Embryonic facial prominence (tissue), 1 donor: Measurements from ENCODE around the gene ACTL10.

ENCODE experiments used
- DNase-seq: peaks from one replicate; pipeline ENCODE4 v3.0.0-alpha.2; 2016; ENCODE audit errors: extremely low spot score

The ACTL10 gene

DNA sequence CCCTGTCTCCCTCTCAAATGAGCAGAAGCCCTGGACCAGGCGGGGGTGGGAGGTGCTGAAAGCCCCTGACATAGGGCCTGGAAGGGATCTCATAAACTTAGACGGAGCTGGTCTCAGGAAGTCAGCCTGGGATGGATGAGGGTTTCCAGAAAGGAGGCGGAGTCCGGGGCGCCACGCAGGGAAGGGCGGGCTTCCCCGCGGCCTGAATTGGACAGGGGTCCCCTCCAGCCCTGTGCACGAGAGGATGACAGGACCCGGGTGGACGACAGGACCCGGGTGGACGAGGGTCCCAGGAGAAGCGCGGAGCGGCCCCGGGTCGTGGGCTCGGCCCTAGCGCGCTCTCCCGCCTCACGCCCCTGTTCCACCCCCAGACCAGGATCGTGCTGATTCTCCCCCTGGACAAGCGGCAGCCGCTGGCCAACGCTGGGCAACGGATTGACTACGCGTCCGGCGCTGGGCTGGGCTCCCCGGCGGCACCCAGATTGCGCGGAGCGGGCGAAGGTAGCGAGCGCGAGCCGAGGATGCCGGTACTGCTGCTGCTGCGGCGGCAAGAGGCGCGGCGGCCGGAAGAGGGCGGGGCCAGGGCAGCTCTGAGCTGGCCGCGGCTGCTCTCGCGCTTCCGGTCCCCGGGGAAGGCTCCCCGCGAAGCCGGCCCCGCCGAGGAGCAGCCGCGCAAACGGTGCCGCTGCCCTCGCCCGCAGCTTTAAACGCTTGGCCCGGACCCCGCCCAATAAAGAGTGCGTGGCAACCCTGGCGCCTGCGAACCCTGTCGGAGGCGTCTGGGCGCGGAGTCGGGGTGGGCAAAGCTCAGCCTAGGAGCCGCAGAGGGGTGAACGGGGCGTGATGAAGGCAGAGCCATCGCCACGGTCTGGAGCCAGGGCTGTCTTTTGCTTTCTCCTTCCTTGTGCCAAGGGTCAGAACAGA is 3.3 kb upstream of the ACTL10 start:
- no peak for DNase-seq

DNA sequence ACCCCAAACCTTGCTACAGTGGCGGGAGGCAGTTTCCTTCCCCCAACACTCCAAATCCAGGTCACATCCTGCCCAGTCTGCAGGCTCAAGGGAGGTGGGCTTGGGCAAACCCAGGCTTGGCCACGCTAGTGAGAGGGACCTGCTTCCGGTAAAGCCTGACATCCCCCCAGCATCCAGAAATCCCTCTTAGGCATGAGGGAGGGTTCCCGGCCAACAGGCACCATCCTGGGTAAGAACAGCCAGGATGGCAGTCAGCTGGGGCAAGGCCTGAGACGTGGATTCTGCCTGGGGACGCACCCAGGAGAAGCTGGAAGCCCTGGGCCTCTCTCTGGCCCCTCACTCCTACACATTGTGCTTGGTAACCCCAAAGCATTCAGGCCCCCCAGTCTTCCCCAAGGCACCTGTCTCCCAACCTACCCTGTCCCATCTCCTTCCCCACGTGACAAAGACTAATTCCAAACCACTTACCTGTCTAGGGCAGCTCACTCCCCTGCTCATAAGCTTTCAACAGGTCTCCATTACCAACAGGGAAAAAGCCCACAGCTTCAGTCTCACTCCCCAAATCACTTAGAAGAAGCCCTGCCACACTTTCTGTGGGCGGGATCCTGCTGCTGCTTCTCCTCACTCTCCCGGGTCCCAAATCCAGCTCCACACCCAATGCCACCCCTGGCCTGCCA is 2.5 kb upstream of the ACTL10 start:
- no peak for DNase-seq

DNA sequence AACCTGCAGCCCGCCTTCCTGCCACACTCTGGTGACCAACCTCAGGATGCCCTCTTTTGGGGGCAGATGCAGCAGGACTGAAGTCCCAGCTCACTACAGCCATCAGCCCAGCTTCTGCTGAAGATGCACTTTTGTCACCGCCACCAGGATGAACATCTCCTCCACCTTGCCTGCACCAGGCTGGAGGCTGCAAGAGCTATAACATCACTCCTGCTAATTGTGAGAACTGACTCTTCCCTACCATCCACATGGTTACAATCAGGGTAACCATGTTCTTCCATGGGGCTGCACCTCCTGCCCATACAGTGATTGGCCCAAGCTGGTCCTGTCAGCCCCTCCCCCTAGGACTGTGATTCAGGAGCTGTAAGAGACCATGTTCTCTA is 2.0 kb upstream of the ACTL10 start:
- DNase-seq = no peak

DNA sequence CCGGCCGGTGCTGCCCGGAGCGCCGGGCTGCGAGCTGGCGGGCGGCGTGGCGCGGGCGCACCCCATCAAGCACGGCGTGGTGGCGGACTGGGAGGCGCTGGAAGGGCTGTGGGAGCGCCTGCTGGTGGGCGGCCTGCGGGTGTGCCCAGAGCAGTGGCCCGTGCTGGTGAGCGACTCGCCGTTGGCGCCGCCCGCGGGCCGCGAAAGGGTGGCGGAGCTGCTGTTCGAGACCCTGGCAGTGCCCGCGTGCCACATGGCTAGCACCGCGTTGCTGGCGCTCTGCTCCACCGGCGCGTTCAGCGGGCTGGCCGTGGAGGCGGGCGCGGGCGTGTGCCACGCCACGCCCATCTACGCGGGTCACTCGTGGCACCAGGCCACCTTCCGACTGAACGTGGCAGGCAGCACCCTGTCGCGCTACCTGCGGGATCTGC is 517 bp downstream of the ACTL10 start:
- no peak for DNase-seq

DNA sequence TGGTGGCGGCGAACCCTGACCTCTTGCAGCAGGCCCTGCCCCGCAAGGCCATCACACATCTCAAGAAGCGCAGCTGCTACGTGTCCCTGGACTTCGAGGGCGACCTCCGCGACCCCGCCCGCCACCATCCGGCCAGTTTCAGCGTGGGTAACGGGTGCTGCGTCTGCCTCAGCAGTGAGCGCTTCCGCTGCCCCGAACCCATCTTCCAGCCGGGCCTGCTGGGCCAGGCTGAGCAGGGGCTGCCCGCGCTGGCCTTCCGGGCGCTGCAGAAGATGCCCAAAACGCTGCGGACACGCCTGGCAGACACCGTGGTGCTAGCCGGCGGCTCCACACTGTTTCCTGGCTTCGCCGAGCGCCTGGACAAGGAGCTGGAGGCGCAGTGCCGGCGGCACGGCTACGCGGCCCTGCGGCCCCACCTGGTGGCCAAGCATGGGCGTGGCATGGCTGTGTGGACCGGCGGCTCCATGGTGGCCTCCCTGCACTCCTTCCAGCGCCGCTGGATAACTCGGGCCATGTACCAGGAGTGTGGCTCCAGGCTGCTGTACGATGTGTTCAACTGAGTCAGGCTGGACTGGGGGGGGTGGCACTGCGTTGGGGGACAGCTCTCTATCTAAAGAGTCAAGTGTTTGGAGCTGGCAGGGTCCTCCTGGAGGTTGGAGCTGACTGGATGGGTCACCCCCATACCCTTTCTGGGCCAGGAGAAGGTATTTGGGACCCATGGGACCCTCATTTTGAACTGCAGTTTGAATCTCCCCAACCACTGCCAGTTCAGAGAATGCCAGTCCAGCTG is 1.1 kb downstream of the ACTL10 start:
- no peak for DNase-seq

DNA sequence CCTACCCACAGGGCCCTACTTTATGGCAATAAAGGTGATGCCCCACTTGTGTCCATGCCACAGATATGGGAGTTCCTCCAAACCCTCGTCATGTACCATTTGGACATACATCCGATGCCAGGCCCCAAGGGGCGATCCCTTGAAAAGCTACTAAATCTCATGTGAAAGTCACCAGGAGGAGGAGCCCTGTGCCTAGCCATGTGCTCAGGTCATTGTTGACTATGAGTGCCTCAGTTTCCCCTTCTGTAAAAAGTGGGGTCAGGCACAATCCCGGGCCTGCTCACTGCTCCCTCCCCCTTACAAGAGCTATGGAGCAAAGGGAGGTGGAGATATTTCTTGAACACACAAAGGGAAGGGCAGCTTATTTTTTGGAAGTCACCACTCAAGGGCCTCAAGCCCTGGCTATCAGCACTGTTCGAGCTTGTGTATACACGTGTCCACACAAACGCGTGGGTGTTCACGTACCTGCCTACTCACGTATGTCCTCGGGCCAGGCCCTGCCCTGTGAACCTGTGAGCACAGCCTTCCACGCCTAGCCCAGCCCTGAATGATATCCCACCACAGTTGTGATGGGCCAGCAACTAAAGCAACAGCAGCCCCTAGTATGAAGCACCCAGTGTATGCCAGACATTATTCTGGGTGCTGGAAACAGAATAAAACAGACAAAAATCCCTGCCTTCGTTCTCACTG is 1.9 kb downstream of the ACTL10 start:
- no peak for DNase-seq

DNA sequence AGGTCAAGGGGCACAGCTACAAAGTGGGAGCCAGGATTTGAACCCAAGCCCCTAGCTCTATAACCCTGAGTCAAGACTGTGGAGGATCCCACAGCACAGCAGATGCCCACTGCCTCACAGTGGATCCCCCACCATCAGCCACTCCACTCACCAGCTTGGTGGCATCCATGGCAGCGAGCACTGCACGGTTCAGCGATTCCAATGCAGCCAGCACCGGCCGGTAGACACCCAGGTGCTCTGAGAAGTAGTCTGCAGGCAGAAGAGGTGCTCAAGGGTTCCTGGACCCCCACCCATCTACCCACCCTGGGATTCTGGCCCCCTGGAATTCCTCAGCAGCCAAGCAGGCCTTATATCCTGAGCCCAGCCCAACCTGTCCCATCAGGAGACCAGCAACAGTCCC is 2.5 kb downstream of the ACTL10 start:
- DNase-seq = no peak

DNA sequence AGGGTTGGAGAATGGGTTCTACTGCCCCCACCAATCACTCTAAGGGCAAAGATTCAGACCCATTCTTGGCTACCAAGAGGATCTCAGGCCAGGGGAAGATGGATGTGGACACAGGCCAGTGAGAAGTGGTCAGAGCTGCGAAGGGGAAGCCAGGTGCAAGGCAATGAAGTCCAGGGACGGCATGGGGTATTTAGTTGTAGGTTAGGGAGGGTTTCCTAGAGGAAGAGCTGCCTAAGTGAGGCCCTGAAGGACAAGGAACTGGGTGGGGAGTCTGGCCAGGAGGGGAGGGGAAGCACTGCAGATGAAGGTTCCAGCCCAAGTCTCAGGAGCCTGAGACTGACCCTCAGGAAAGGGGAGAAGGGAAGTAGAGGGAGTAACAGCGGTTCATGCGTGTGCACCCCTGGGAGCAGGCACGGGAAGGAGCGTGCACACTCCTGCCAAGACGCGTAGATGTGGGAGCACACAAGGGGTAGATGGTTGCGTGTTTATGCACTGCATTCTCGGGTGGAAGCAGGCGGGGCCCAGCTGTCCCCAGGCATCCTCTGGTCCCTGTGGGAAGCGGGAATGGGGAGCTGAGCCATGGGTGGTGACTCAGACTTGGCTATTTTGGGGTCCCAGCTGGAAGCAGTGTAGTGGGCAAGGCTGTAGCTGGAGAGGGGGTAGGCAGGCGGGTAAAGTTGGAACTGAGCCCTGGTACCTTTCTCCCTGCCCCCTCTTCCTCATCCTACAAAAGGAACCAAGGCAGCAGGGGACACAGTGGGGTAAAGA is 3.3 kb downstream of the ACTL10 start:
- DNase-seq = no peak

DNA sequence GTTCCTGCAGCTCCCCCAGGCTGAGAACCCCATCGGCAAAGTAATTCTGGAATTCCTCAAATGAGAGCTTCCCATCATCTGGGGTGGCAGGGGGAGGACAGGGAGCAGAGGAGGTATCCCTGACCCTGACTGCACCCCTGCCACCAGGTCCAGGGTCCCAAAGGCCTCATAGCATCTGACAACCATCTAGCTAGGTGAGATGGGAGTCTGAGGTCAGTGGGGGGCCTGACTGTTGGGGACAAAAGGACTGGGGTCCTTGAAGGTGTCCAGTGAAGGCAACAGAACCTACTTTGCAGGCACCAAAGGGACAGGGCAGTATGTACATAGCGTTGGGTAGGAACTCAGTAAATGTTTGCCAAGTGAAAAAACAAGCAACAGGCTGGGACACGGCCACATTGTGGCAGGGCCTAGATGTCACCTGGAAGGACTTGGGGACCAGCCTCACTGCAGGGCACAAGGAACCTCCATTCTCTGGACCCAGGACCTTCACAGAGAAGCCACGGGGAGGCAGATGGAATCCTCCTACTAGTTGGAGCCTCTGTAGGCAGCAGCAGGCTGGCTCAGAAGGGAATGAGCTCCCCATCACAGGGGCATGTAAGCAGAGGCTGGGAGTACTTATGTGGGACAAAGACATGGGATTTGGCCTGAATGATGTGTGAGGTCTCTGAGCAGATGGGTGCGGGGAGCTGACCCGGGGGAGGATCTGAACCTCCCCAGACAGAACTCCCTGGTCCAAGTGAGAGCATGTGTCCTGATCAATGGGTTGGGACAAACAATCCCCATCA is 4.2 kb downstream of the ACTL10 start:
- DNase-seq = no peak

DNA sequence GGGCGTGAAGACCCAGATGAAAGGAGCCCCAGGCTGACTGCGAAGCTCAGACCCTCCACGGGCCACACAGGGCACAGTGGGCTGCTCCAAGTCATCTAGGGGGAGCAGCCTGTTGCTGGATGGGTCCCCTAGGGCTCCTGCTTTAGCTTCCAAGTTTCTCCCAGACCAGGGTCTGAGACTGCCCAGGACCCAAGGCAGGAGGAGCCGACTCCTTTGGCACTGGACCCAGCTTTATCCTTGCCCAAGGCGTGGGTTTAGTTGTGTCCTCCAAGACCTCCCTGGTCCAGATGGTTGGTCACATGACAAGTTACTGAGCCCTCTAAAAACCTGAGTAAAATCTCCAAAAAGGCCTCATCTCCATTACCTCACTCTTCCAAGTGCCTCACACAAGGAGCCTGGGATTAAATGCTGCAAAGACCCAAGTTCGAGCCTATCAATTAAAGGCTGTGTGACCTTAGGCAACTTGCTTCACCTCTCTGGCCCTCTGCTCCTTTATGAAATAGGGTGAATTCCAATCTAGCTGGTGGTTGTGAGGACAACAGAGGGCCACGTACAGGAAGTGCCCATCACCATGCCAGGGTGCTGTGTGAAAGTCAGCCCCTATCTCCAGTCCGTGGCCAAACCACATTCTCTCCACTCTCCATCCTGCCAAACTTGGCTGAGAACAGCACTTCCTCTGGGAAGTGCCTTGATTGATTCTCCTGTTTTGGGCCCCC is 5.0 kb downstream of the ACTL10 start:
- DNase-seq = no peak

DNA sequence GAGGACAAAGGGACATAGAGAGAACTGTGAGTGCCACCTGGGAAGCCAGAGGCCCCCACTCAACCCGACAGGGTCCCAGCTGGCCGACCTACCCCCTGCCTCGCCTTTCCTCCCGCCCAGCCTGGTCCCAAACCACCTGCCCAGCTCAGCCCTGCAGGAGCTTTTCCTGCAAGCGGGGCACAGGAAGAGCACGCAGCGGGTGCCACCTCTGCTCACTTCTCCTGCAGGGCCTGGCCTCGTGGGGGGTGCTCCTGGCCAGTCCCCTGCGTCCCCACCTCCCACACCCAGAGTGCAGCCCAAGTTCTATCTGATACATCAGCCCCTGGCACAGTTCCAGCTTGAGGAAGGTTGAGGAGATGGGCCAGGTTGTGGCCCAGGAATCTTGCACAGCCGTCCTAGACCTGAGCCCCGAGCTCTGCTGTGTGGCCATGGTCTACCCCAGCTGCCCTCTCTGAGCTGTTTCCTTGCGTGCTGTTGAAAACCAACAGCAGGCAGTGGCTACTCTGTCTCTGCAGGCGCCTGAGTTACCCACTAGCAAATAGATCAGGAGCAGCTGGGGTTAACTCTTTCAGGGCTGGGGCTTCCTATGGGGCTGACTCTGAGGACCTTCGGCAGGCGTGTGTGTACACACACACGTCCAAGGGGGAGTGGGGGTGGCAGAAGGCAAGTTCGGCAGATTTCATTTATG is 5.8 kb downstream of the ACTL10 start:
- DNase-seq = no peak

DNA sequence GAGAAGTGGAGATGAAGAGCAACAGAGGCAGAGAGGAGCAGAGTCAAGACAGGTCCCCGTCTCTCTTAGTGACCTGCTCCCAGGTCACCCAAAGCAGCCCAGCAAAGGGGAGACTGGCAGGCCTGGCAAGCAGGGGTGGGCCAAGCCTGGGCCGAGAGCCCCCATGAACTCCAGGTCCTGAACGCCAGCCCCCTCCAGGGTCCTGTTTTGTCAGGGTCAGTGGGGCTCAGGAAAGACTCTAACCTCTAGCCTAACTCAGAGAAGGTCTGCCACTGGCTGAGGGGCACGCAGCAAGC is 6.3 kb downstream of the ACTL10 start:
- DNase-seq = no peak

DNA sequence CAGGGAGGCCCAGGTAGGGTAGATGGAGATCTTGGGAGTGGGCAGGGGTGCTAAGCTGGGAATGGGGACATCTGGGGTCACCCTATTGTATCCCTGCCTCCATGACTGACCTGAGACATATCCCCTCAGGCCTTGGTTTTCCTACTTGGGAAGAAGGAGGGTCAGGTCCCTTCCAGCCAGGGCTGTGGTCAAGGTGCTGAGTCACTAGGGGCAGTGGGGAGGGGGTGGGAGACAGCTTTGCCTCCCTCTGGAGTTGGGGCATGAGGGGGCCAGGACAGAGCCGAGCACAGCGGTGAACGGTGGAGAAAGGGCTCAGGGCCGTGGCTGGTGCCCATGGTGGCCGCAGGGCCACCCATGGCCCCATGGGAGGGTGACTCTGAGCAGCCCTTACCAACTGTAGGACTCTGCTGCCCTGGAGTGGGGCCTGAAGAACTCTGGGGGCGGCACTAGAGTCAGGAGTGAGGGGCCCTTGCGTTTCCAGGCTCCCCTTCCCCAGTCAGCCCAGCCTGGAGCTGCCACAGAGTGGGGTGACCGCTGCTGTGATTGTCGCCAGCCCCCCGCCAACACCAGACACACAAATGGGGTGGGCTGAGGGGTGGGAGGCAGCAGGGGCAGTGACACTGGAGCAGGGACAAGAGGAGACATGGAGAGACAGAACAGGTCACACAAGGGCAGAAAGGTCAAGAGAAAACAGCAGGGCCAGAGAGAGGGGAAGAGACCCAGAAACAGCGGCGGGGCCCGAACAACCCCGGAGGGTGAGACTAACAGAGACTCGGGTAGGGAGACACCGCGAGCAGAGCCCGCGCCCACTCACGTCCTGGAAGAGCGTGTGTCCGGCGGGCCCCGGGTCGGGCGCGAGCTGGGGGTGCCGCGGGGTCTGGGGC is 6.9 kb downstream of the ACTL10 start:
- DNase-seq = no peak

DNA sequence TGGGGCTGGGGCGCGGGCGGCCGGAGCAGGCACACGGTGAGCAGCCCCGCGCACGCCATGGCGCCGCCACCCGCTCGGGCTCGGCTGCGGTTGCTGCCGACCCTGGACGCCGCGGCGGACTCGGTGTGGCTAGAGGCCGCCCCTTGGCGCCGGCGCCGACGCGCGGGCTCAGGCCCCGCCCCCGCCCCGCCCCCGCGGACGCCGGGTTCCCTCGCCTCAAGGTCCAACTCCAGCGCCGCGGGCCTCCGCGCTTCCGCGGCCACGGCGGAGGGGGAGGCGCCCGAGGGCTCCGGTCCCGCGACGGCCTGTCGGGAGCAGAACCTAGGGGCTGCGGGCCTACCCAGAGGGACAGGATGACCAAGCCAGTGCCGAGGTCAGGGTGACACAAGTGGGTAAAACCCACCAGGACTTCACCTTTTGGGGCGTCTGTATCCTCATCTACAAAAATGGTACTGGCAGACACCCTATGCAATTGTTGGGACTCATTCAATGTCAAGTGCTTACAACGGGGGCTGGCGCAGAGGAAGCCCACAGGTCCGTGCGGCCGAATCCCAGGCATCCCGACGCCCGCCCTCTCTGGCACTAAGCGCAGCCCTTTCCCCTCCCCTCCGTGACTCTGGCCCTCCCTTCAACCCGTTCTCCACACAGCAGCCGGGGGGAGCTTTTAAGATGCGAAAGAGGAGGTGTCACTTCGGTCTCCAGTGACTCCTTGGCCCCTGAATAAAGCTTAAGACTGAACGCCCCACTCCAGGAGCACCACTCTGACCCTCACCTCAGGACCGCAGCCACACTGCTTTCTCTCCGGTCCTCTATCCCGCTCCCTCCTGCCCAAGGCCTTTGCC is 7.8 kb downstream of the ACTL10 start, which contains the start of gene NECAB3:
NECAB3 (minus strand) TSS at position 135 of the 842 bp plus-strand sequence; CDS start at position 59, 76 bp downstream.
- DNase-seq = no peak

DNA sequence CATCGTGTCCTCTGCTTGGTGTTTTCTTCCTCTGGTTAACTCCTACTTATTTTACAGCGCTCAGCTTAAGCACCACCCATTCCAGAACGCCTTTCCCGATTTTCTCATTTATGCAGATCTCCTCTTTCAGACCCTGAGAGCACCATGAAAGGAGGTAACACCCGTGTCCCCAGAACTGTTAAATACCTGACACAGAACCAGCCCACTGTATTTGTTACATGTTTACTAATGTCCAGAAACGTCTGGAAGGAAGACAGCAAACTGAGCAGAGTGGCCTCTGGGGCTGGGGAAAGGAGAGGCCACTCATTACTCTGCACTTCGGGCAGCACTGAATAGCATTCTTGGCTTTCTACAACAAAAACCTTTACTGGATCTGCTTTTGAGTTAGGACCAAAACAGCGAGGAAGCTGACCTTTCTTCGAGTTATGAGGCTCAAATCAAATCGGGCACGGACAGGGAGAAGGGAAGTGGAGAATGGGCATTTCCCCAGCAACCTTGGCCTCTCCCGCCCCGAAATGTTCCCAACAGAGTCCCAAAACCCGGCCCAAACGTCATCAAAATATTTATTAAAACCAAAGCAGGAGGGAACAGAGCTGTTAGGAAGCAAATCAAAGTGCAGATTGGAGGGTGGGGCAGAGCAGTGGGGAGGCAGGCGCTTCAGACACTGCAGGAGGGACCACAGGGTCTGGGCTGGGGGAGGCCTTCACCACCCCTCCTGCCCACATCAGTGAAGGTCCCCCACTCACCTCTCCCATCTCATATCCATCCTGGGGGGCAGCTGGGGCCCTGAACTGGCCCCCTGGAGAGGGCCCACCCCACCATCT is 8.6 kb downstream of the ACTL10 start:
- no peak for DNase-seq

DNA sequence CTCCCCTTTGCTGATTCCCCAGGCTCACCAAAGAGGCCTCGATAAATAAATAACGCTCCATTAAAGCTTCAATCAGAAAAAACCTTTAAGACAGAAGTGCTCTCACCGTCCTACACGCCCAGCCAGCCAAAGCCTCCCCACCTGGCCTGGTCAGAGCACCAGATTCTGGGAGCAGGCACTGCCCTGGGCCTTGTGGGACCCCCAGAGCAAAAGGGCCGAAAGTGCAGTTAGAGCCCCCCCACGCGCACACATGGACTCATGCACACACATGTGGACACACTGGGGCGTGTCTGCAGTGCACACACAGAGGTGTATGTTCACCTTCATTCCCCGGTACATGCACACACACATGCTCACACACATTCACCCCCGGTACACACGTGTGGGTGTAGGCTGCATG is 9.4 kb downstream of the ACTL10 start:
- DNase-seq = no peak
